Mesothelial cell of epicardium (in vitro differentiated cells): Measurements from ENCODE around the gene COMMD6. TPM values are rescaled to one million over a fixed set of nuclear protein-coding genes. Genes with fewer than 3 reads are reported as not detected.

Experiments used
- DNase-seq, 2 experiments: peaks; one replicate each; pipeline ENCODE4 v3.0.0; 2021; ENCODE audit warnings: low spot score in 2 of 2; ENCODE audit not compliant: unreplicated experiment in 2 of 2
- H3K27ac Mint-ChIP-seq: 2 replicates; pipeline ENCODE4 v1.8.0; 2021; ENCODE audit warnings: mixed read lengths
- H3K27me3 Mint-ChIP-seq: 2 replicates; pipeline ENCODE4 v1.8.0; 2021; ENCODE audit warnings: low read depth, mixed read lengths
- H3K36me3 Mint-ChIP-seq: 2 replicates; pipeline ENCODE4 v1.8.0; 2021; ENCODE audit warnings: mixed read lengths
- H3K4me1 Mint-ChIP-seq: 2 replicates; pipeline ENCODE4 v1.8.0; 2021; ENCODE audit warnings: mixed read lengths
- H3K4me3 Mint-ChIP-seq: 2 replicates; pipeline ENCODE4 v1.8.0; 2021; ENCODE audit warnings: mild to moderate bottlenecking, moderate library complexity, mixed read lengths
- H3K9me3 Mint-ChIP-seq: 2 replicates; pipeline ENCODE4 v1.8.0; 2021; ENCODE audit warnings: mixed read lengths
- CTCF ChIP-seq: fragments of 200-600 bp; sonication (generic); IDR thresholded peaks from one replicate; pipeline ENCODE4 v1.5.0; 2021; ENCODE audit warnings: antibody characterized with exemption; ENCODE audit not compliant: unreplicated experiment
- total RNA-seq: library from RNA; stranded (reverse); gene quantifications from 3 replicates; pipeline ENCODE4 v1.2.1, GENCODE V29; 2021

Gene COMMD6
- total RNA-seq, 1 donor from 2014 or later: 134 TPM

- H3K27ac Mint-ChIP-seq: no peak overlapping the region
- H3K36me3 Mint-ChIP-seq: peaks cover 1% of the 10 kb centered on the region
- H3K4me1 Mint-ChIP-seq: no peaks in the 10 kb centered on the region
Measured at GRCh38 chr13:75518439-75519088, 19.1 kb downstream of the COMMD6 start.

GRCh38 chr13:75514080-75514995 lies 23.3 kb downstream of the COMMD6 start:
- H3K9me3 Mint-ChIP-seq: peaks cover 16% of the 10 kb centered on the region
- no peaks in the 10 kb centered on the region for H3K4me1 Mint-ChIP-seq
- TF ChIP-seq CTCF: no peak
- no peak for DNase-seq
- H3K27me3 Mint-ChIP-seq: no peaks in the 10 kb centered on the region
- H3K27ac Mint-ChIP-seq: no peak overlapping the region
- no peak overlapping the region for H3K4me3 Mint-ChIP-seq
- H3K36me3 Mint-ChIP-seq: no peaks in the 10 kb centered on the region

More at GRCh38 chr13:75518439-75519088, 19.1 kb downstream of the COMMD6 start:
- no peak for DNase-seq
- H3K27me3 Mint-ChIP-seq: no peaks in the 10 kb centered on the region
- H3K4me3 Mint-ChIP-seq: no peak overlapping the region
- no peak for TF ChIP-seq CTCF
- peaks cover 32% of the 10 kb centered on the region for H3K9me3 Mint-ChIP-seq

GRCh38 chr13:75513271-75513670 lies 24.4 kb downstream of the COMMD6 start:
- no peak for DNase-seq
- Mint-ChIP-seq H3K4me1 (no peaks in the 10 kb centered on the region), H3K27me3 (no peaks in the 10 kb centered on the region), H3K27ac (no peak overlapping the region), H3K4me3 (no peak overlapping the region), H3K36me3 (no peaks in the 10 kb centered on the region), H3K9me3 (peaks cover 12% of the 10 kb centered on the region)
- no peak for TF ChIP-seq CTCF

- H3K36me3 Mint-ChIP-seq: no peaks in the 10 kb centered on the region
- no peaks in the 10 kb centered on the region for H3K27me3 Mint-ChIP-seq
- H3K9me3 Mint-ChIP-seq: peaks cover 8% of the 10 kb centered on the region
- no peak for TF ChIP-seq CTCF
- no peaks in the 10 kb centered on the region for H3K4me1 Mint-ChIP-seq
- DNase-seq: no peak
- no peak overlapping the region for H3K4me3 Mint-ChIP-seq
- H3K27ac Mint-ChIP-seq: no peak overlapping the region
Measured at GRCh38 chr13:75512253-75512652, 25.4 kb downstream of the COMMD6 start.

- no peak for TF ChIP-seq CTCF
- peaks cover 8% of the 10 kb centered on the region for H3K9me3 Mint-ChIP-seq
- DNase-seq: no peak
- no peaks in the 10 kb centered on the region for H3K36me3 Mint-ChIP-seq
- H3K27me3 Mint-ChIP-seq: no peaks in the 10 kb centered on the region
- no peak overlapping the region for H3K4me3 Mint-ChIP-seq
- no peaks in the 10 kb centered on the region for H3K4me1 Mint-ChIP-seq
- no peak overlapping the region for H3K27ac Mint-ChIP-seq
Measured at GRCh38 chr13:75511051-75511625, 26.5 kb downstream of the COMMD6 start.
